Mucosa of stomach (tissue), 1 donor: Measurements from ENCODE around the gene INO80D.

ENCODE experiments used
- H3K27me3 ChIP-seq: one replicate; pipeline ENCODE4 v1.7.0; 2013; ENCODE audit warnings: mild to moderate bottlenecking, low read length; ENCODE audit not compliant: control insufficient read depth, insufficient read depth
- H3K36me3 ChIP-seq: one replicate; pipeline ENCODE4 v1.7.0; 2013; ENCODE audit warnings: low read length; ENCODE audit not compliant: control insufficient read depth, insufficient read depth
- H3K4me1 ChIP-seq: one replicate; pipeline ENCODE4 v1.7.0; 2013; ENCODE audit warnings: mild to moderate bottlenecking, low read length; ENCODE audit not compliant: control insufficient read depth, insufficient read depth
- H3K4me3 ChIP-seq: one replicate; pipeline ENCODE4 v1.7.0; 2013; ENCODE audit warnings: low read length
- H3K9ac ChIP-seq: one replicate; pipeline ENCODE4 v1.7.0; 2013; ENCODE audit warnings: mild to moderate bottlenecking, low read length, moderate library complexity
- H3K9me3 ChIP-seq: one replicate; pipeline ENCODE4 v1.7.0; 2013; ENCODE audit warnings: mild to moderate bottlenecking, low read length, moderate library complexity; ENCODE audit not compliant: control insufficient read depth
- donor health status: Pancreatic carcinoma.

The INO80D gene

DNA sequence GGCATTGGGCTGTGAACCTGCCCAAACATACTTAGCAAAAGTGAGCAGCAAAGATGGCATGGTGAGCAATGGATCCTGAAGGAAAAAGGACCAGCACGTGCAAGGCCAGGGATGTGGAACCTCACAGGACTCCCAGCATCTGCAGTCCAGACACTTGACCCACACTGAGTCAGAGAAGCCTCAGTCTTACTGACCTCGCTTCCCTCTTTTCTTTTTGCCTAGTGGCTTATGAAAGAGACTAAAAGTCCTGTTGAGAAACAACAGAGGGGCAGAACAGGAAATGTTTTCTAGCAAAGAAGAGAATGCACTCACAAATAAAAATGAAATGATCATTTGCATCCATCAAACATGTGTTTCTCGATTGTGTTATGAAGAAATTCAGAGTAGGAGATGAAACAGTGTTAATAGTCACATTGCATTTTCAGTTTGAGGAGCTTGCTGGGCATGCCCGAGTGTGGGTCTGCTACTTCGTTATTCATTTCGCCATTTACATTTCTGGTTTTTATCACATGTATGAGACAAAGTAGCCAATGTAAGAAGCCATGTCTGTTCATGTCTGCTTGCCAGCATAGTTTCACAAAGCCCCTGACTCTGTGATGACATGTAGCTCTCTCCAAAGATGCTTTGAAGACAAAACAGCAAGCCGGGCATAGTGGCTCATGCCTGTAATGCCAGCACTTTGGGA, 118.4 kb downstream of the INO80D start:
- Histone ChIP-seq H3K9me3 (no peaks in the 10 kb centered on the region), H3K27me3 (no peaks in the 10 kb centered on the region), H3K4me3 (no peak overlapping the region), H3K9ac (no peak overlapping the region), H3K36me3 (no peaks in the 10 kb centered on the region), H3K4me1 (peaks cover 3% of the 10 kb centered on the region)

DNA sequence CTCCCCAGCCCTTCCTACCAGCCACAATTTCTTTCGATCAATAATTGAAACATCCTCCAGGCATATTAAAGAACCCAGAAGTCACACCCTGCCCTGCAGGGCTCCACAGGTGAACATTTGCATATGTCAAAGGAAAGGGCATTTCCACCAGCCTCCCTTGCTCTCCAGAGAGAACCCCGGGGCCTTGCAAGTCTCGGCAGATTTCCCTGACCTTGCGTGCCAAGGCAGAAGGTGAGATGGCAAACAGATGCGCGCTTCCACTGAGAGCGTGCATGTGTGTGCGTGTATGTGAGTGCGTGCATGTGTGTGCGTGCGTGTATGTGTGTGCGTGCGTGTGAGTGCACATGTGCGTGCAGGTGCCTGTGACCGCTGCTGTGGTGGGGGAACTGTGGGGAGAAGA, 120.3 kb downstream of the INO80D start:
- Histone ChIP-seq H3K4me3 (no peak overlapping the region), H3K36me3 (no peaks in the 10 kb centered on the region), H3K4me1 (no peaks in the 10 kb centered on the region), H3K9me3 (no peaks in the 10 kb centered on the region), H3K27me3 (no peaks in the 10 kb centered on the region), H3K9ac (no peak overlapping the region)

DNA sequence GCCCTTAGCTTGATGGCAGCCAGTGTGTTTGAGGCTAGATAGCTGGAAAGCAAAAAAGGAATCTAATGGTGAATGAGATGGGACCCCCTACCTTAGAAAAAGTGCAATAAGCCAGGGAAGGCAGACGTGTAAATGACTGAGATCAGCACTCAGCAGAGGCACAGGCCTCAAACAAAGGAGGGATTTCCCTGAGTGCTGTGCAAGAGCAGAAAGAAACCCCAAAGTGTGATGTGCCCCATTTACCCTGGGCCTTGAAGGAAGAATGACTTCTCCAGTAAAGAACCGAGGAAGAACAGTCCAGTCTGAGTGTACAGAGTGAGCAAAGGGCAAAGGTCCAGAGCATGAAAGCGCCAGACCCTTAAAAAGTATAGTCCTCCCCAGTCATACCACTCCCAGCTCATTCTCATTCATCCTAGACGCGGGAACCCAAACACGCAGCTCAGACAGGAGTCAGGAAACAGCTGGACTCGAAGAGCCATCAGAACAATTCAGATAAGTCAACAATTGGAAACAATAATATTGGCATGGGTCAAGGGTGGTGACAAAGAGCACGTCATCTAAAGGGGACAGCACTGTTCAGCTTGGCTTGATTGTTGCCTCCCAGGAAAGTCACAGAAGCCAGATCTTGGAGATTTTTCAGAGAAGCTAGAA, 121.7 kb downstream of the INO80D start:
- Histone ChIP-seq H3K4me3 (no peak overlapping the region), H3K9ac (no peak overlapping the region), H3K9me3 (no peaks in the 10 kb centered on the region), H3K36me3 (no peaks in the 10 kb centered on the region), H3K27me3 (no peaks in the 10 kb centered on the region), H3K4me1 (no peaks in the 10 kb centered on the region)

DNA sequence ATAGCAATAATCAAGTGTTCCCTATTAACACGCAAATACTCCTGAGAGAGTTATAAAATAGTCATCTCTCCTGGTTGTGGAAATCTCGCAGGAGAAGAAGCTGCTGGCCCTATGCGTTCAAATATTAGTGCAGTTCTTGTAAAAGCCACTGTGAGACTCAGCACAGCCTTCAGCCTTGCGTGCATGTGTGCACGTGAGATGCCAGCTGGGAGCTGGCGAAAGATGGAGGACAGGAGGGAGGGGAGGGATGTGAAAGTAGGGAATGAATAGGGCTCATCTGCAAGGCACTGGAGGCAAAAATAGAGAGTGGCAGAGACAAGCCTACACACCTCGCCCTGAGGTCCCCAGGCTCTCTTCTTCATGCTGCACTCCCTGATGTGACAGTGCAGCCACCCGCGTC, 126.5 kb downstream of the INO80D start:
- Histone ChIP-seq H3K27me3 (no peaks in the 10 kb centered on the region), H3K4me1 (peaks cover 7% of the 10 kb centered on the region), H3K9ac (no peak overlapping the region), H3K36me3 (no peaks in the 10 kb centered on the region), H3K4me3 (no peak overlapping the region), H3K9me3 (no peaks in the 10 kb centered on the region)

DNA sequence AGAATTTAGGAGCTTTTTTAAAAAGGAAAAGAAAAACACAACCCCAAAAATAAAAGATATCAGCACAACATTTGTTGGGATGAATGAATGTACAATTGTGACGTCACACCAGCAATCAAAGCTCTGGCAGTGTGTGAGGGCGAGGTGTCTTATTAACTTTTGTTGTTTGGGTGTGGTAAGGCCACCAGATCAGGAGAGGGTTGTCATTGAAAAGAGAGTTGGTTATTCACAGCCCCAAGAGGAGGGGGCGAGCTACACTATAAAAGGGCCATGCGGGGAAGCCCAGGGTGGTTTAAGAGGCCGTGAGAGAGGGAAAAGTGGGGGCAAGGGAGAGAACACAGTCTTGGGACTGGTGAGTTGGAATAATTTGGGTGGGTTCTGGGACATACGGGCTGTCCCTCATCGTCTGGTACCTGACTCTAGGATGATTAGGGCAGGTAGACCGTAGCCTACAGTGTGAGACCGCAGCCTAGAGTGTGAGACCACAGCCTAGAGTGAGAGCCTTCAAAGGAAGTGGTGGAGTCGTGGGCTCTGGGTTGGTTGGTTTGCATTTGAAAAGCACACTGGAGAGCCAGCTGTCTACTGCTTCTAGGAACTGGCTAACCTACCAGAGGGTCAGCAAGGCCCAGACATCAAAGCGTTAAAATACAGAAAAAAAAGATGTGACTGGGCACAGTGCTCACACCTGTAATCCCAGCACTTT, 128.4 kb downstream of the INO80D start:
- Histone ChIP-seq H3K9ac (no peak overlapping the region), H3K4me1 (peaks cover 7% of the 10 kb centered on the region), H3K4me3 (no peak overlapping the region)

DNA sequence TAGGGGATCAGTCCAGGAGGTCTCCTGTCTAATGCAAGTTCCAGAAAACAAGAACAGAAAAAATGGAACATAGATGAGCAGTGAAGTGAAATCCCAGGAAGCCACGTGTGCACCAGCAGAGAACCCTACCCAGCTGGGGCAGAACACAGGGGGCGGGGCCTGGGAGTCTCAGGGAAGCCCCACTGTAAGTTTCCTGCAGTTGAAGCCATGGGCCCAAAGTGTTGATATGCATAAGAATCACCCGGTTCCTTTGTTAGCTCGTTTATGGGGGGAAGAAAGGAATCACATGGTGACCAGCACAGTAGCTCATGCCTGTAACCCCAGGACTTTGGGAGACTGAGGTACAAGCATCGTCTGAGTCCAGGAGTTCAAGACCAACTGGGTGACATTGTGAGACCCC, 131.3 kb downstream of the INO80D start:
- no peaks in the 10 kb centered on the region for H3K27me3 ChIP-seq
- H3K4me3 ChIP-seq: no peak overlapping the region
- no peaks in the 10 kb centered on the region for H3K9me3 ChIP-seq
- peaks cover 7% of the 10 kb centered on the region for H3K4me1 ChIP-seq
- H3K36me3 ChIP-seq: no peaks in the 10 kb centered on the region
- H3K9ac ChIP-seq: no peak overlapping the region

More for the DNA sequence above, 128.4 kb downstream of the INO80D start:
- Histone ChIP-seq H3K27me3 (no peaks in the 10 kb centered on the region), H3K9me3 (no peaks in the 10 kb centered on the region), H3K36me3 (no peaks in the 10 kb centered on the region)

DNA sequence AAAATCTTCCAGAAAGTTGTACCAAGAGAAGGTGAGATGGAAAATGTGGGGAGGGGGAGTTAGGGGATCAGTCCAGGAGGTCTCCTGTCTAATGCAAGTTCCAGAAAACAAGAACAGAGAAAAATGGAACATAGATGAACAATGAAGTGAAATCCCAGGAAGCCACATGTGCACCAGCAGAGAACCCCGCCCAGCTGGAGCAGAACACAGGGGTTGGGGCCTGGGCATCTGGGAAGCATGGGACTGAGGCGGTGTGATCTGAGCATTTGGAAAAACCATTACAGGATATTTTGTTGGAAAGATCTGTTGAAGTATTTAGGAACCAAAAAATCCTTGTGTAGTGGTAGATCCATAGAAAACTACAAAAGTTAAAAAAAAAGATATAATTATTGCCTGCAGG, 133.7 kb downstream of the INO80D start:
- Histone ChIP-seq H3K9ac (no peak overlapping the region), H3K36me3 (no peaks in the 10 kb centered on the region), H3K4me3 (no peak overlapping the region), H3K4me1 (peaks cover 4% of the 10 kb centered on the region), H3K9me3 (no peaks in the 10 kb centered on the region), H3K27me3 (no peaks in the 10 kb centered on the region)

DNA sequence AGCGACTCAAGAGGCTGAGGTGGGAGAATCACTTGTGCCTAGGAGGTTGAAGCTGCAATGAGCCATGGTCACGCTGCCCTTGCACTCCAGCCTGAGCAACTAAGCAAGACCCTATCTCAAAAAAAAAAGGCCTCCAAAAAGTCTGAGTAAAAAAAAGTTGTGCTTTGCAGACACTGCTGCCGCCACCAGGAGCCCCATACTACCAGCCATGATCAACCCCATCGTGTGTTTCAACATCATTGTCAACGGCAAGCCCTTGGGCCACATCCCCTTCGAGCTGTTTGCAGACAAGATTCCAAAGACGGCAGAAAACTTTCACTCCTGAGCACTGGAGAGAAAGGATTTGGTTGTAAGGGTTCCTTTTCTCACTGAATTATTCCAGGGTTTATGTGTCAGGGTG, 137.1 kb downstream of the INO80D start:
- no peak overlapping the region for H3K4me3 ChIP-seq
- no peaks in the 10 kb centered on the region for H3K9me3 ChIP-seq
- peaks cover 8% of the 10 kb centered on the region for H3K4me1 ChIP-seq
- H3K36me3 ChIP-seq: no peaks in the 10 kb centered on the region
- no peaks in the 10 kb centered on the region for H3K27me3 ChIP-seq
- no peak overlapping the region for H3K9ac ChIP-seq

DNA sequence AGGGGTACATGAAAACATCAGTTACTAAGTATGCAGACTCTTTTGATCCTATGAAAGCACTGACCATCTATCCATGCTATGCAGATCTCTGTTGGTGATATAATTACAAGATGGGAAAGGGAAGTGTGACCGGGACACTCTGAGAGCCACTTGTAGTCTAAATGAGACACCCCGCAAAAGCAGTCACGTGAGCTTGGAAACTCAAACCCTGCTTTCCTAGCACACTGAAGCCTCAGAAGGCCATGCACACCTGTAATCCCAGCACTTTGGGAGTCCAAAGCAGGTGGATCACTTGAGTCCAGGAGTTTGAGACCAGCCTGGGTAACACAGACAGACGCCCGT, 137.5 kb downstream of the INO80D start:
- H3K27me3 ChIP-seq: no peaks in the 10 kb centered on the region
- no peaks in the 10 kb centered on the region for H3K36me3 ChIP-seq
- peaks cover 8% of the 10 kb centered on the region for H3K4me1 ChIP-seq
- no peak overlapping the region for H3K4me3 ChIP-seq
- H3K9me3 ChIP-seq: no peaks in the 10 kb centered on the region
- no peak overlapping the region for H3K9ac ChIP-seq

DNA sequence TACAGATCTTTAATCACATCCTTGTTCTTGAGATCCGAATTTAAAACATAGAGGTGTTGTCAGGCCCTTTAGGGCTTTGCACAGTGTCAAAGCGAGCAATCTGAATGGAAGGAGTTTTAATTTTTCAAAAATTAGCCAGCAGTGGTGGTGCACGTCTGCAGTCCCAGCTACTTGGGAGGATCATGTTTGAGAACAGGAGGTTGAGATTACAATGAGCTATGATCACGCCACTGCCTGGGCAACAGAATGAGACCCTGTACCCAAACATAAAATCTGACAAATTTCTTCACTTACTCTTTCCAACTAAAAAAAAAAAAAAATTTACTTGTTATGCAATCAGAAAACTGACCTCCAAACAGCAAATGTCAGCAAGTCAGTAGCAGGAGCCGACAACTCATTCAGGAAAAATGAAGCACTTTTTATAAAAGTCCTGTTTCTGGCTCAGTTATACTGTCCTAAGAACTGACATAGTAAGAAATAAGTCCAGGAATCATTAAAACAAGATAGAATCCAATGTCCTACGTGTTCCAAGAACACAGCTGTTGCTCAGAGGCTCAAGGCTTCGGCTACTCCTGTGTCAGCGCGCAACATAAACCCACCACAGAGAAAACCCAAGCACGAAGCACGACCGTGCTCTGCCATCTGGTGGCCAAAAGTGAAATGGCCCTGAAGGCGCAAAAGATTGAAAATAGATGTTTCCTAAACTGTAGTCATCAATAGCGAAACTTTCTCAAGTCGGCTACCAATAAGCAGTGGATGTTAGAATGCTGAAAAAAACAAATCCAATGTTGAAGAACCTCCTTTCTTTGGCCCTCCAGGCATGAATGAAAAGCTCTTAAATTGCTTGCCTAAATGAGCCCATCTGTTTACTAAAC, 138.1 kb downstream of the INO80D start:
- H3K4me1 ChIP-seq: peaks cover 8% of the 10 kb centered on the region
- no peaks in the 10 kb centered on the region for H3K36me3 ChIP-seq
- H3K9ac ChIP-seq: no peak overlapping the region
- no peaks in the 10 kb centered on the region for H3K9me3 ChIP-seq
- no peak overlapping the region for H3K4me3 ChIP-seq
- no peaks in the 10 kb centered on the region for H3K27me3 ChIP-seq

DNA sequence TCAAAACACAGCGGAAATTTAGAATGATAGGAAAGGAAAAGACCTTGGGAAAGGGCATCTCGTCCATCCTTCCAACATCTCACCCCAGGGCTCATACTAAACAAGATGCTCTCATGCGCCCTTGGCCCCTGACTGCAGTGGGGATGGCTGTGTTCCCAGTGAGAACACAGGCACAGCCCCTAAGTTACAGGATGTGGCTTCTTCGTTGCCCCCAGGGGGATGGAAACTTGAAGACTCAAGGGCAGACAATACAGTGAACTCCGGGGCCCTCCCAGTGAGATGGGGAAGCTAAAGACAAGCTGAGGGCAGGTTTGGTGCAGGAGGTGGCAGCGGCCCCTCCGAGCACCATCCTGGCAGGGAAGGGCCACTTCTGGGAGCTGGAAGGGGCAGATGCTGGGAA, 139.7 kb downstream of the INO80D start:
- Histone ChIP-seq H3K4me3 (no peak overlapping the region), H3K4me1 (peaks cover 8% of the 10 kb centered on the region), H3K36me3 (no peaks in the 10 kb centered on the region), H3K9ac (no peak overlapping the region), H3K9me3 (no peaks in the 10 kb centered on the region), H3K27me3 (no peaks in the 10 kb centered on the region)
